ENCODE data around the gene IMPDH2. TPM values are rescaled to one million over a fixed set of nuclear protein-coding genes. Genes with fewer than 3 reads are reported as not detected.

IMPDH2 gene
- total RNA-seq, 1 donor from 2014 or later, result 206 TPM

GRCh38 chr3:49054344-49054862 lies 25.2 kb upstream of the IMPDH2 start:
- no peak overlapping the region for H3K27ac Mint-ChIP-seq
- peaks cover 25% of the 10 kb centered on the region for H3K36me3 Mint-ChIP-seq (ENCODE audit: insufficient read depth)
- H3K4me3 Mint-ChIP-seq (ENCODE audit: low read depth), result no peak overlapping the region
- DNase-seq (ENCODE audit: low spot score, unreplicated experiment), result no peak
- H3K4me1 Mint-ChIP-seq (ENCODE audit: low read depth), result no peaks in the 10 kb centered on the region
- no peaks in the 10 kb centered on the region for H3K27me3 Mint-ChIP-seq
- H3K9me3 Mint-ChIP-seq (ENCODE audit: low read depth), result no peaks in the 10 kb centered on the region
- TF ChIP-seq CTCF (IDR thresholded peaks at IDR 0.05; ENCODE audit: unreplicated experiment), result no peak

- H3K36me3 Mint-ChIP-seq (ENCODE audit: insufficient read depth), result peaks cover 25% of the 10 kb centered on the region
- no peak for TF ChIP-seq CTCF (IDR thresholded peaks at IDR 0.05; ENCODE audit: unreplicated experiment)
- H3K27me3 Mint-ChIP-seq, result no peaks in the 10 kb centered on the region
- no peak overlapping the region for H3K4me3 Mint-ChIP-seq (ENCODE audit: low read depth)
- H3K4me1 Mint-ChIP-seq (ENCODE audit: low read depth), result no peaks in the 10 kb centered on the region
- peak overlapping the region; percentile 41 for H3K27ac Mint-ChIP-seq
- no peaks in the 10 kb centered on the region for H3K9me3 Mint-ChIP-seq (ENCODE audit: low read depth)
- no peak for DNase-seq (ENCODE audit: low spot score, unreplicated experiment)
Measured at GRCh38 chr3:49053543-49053942, 24.3 kb upstream of the IMPDH2 start.

- H3K4me1 Mint-ChIP-seq (ENCODE audit: low read depth), result no peaks in the 10 kb centered on the region
- no peak for DNase-seq (ENCODE audit: low spot score, unreplicated experiment)
- TF ChIP-seq CTCF (IDR thresholded peaks at IDR 0.05; ENCODE audit: unreplicated experiment), result no peak
- H3K4me3 Mint-ChIP-seq (ENCODE audit: low read depth), result no peak overlapping the region
- H3K36me3 Mint-ChIP-seq (ENCODE audit: insufficient read depth), result peaks cover 13% of the 10 kb centered on the region
- no peaks in the 10 kb centered on the region for H3K9me3 Mint-ChIP-seq (ENCODE audit: low read depth)
- H3K27me3 Mint-ChIP-seq, result no peaks in the 10 kb centered on the region
- no peak overlapping the region for H3K27ac Mint-ChIP-seq
Measured at GRCh38 chr3:49035281-49035680, 6.1 kb upstream of the IMPDH2 start.

- no peak for DNase-seq (ENCODE audit: low spot score, unreplicated experiment)
- Mint-ChIP-seq H3K9me3 (ENCODE audit: low read depth) (no peaks in the 10 kb centered on the region), H3K4me1 (ENCODE audit: low read depth) (no peaks in the 10 kb centered on the region), H3K27me3 (no peaks in the 10 kb centered on the region), H3K27ac (peak overlapping the region; percentile 69), H3K36me3 (ENCODE audit: insufficient read depth) (peaks cover 13% of the 10 kb centered on the region), H3K4me3 (ENCODE audit: low read depth) (no peak overlapping the region)
- TF ChIP-seq CTCF (IDR thresholded peaks at IDR 0.05; ENCODE audit: unreplicated experiment), result no peak
Measured at GRCh38 chr3:49034650-49035049, 5.5 kb upstream of the IMPDH2 start.

GRCh38 chr3:49032646-49033304 lies 3.6 kb upstream of the IMPDH2 start:
- H3K4me3 Mint-ChIP-seq (ENCODE audit: low read depth), result no peak overlapping the region
- peaks cover 14% of the 10 kb centered on the region for H3K36me3 Mint-ChIP-seq (ENCODE audit: insufficient read depth)
- H3K27me3 Mint-ChIP-seq, result no peaks in the 10 kb centered on the region
- no peaks in the 10 kb centered on the region for H3K9me3 Mint-ChIP-seq (ENCODE audit: low read depth)
- peaks cover 9% of the 10 kb centered on the region for H3K4me1 Mint-ChIP-seq (ENCODE audit: low read depth)
- TF ChIP-seq CTCF (IDR thresholded peaks at IDR 0.05; ENCODE audit: unreplicated experiment), result no peak
- H3K27ac Mint-ChIP-seq, result no peak overlapping the region
- DNase-seq (ENCODE audit: low spot score, unreplicated experiment), result no peak
